NAMALWA (cell line): ENCODE results near the gene ZNF726.
"Not testable (repeated sequence)": the region's sequence is repeated elsewhere in the genome, so short reads cannot be mapped to it uniquely, and the experiment has no call there.

ENCODE experiments used
- DNase-seq: peaks from one replicate; pipeline ENCODE4 v3.0.0-alpha.2; 2015; ENCODE audit warnings: low spot score

ZNF726 gene

GRCh38 chr19:23943411-23943810 is 28.7 kb downstream of the ZNF726 start:
- DNase-seq: no peak

- DNase-seq: no peak
These were observed 31.9 kb downstream of the ZNF726 start for GRCh38 chr19:23946569-23946968.

GRCh38 chr19:23949611-23950010 is 34.9 kb downstream of the ZNF726 start:
- DNase-seq: no peak

GRCh38 chr19:23956051-23956450 is 41.4 kb downstream of the ZNF726 start:
- DNase-seq: no peak

GRCh38 chr19:23957660-23958281 is 43.1 kb downstream of the ZNF726 start:
- DNase-seq: no peak

GRCh38 chr19:23963396-23963795 is 48.7 kb downstream of the ZNF726 start:
- DNase-seq: not testable (repeated sequence)

GRCh38 chr19:23963881-23964280 is 49.2 kb downstream of the ZNF726 start:
- not testable (repeated sequence) for DNase-seq

- not testable (repeated sequence) for DNase-seq
These were observed 49.6 kb downstream of the ZNF726 start for GRCh38 chr19:23964334-23964733.

- DNase-seq: no peak
These were observed 54.9 kb downstream of the ZNF726 start for GRCh38 chr19:23969630-23970029.

- DNase-seq: no peak
These were observed 56.9 kb downstream of the ZNF726 start for GRCh38 chr19:23971598-23971997.

GRCh38 chr19:23972161-23972560 is 57.5 kb downstream of the ZNF726 start:
- no peak for DNase-seq

GRCh38 chr19:23974941-23975340 is 60.3 kb downstream of the ZNF726 start:
- no peak for DNase-seq

GRCh38 chr19:23976631-23977030 is 61.9 kb downstream of the ZNF726 start:
- not testable (repeated sequence) for DNase-seq

- DNase-seq: not testable (repeated sequence)
These were observed 62.6 kb downstream of the ZNF726 start for GRCh38 chr19:23977256-23977655.

- no peak for DNase-seq
These were observed 63.4 kb downstream of the ZNF726 start for GRCh38 chr19:23978068-23978467.

GRCh38 chr19:23980805-23981204 is 66.1 kb downstream of the ZNF726 start:
- no peak for DNase-seq

GRCh38 chr19:23981863-23982262 is 67.2 kb downstream of the ZNF726 start:
- DNase-seq: no peak

- DNase-seq: no peak
These were observed 68.7 kb downstream of the ZNF726 start for GRCh38 chr19:23983406-23983805.
